ENCODE results near the gene PIK3R3. TPM values are rescaled to one million over a fixed set of nuclear protein-coding genes. Genes with fewer than 3 reads are reported as not detected.

The PIK3R3 gene
- total and polyA plus RNA-seq, 9 donors, result 3.6 to 20.3 (median 10.7) TPM

GRCh38 chr1:46086576-46086975, 45.9 kb downstream of the PIK3R3 start:
- 94 to 96% (median 95%) methylated on average over 5 of the region's 5 CpGs for WGBS, 3 donors
- no peak overlapping the region for H3K27ac ChIP-seq
- no peak for DNase-seq

DNA sequence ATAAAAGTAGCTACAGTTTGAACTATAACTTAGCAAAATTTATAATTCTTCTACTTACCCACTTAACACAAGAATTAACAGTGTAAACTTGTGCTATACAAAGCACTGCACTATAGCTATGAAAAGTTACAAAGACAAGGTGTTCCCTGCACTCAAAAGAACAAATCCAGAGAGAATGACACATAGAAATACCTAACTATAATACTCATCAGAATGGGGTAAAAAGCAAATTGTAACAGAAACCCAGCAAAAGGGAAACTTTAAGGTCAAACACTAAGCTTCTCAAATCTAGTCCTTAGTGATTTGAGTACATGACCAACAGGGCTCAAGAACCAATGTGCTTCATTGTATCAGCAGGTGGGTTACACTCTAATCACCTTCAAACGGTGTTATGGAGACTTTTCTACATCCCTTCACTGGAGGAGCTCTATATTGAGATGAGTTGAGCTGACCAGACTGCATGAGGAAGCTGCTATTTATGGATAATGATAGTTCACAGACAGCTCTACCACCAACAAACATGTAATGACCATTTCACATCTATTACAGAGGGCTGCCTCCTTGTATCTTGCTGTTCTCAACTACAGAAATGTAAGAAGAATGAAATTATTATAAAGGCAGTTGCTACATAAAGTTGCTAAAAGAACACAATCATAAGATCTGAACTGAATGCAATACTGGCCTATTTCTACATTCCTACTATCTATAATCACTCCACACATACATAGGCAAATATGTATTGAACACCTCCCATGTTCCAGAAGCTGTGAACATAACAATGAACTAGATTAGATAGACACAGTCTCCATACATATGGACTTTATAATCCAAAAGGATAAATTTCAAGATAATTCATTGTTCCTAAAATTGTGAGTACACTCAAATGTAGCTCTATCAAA, 47.6 kb downstream of the PIK3R3 start:
- H3K4me3 ChIP-seq, result no peak overlapping the region
- DNase-seq, result no peak
- WGBS, 3 donors, result 82 to 100% (median 93%) methylated on average over 1 of the region's 1 CpG
- TF ChIP-seq POLR2A (IDR thresholded peaks at IDR 0.05), result no peak
- TF ChIP-seq CTCF (IDR thresholded peaks at IDR 0.05), result no peak
- no peak for TF ChIP-seq EP300 (IDR thresholded peaks at IDR 0.05)
- H3K27ac ChIP-seq, result no peak overlapping the region
- no peaks in the 10 kb centered on the region for H3K9me3 ChIP-seq
- no peaks in the 10 kb centered on the region for H3K4me1 ChIP-seq (ENCODE audit: insufficient read depth)
- no peaks in the 10 kb centered on the region for H3K36me3 ChIP-seq
- no peaks in the 10 kb centered on the region for H3K27me3 ChIP-seq
- intact Hi-C loops (cut with DNase I), result no loop called here

More at GRCh38 chr1:46086576-46086975, 45.9 kb downstream of the PIK3R3 start:
- TF ChIP-seq EP300 (IDR thresholded peaks at IDR 0.05) (no peak), CTCF (IDR thresholded peaks at IDR 0.05) (no peak), POLR2A (IDR thresholded peaks at IDR 0.05) (no peak)
- intact Hi-C loops (cut with DNase I), result no loop called here
- H3K9me3 ChIP-seq, result no peaks in the 10 kb centered on the region
- H3K4me3 ChIP-seq, result no peak overlapping the region
- no peaks in the 10 kb centered on the region for H3K4me1 ChIP-seq (ENCODE audit: insufficient read depth)
- no peaks in the 10 kb centered on the region for H3K36me3 ChIP-seq
- no peaks in the 10 kb centered on the region for H3K27me3 ChIP-seq

DNA sequence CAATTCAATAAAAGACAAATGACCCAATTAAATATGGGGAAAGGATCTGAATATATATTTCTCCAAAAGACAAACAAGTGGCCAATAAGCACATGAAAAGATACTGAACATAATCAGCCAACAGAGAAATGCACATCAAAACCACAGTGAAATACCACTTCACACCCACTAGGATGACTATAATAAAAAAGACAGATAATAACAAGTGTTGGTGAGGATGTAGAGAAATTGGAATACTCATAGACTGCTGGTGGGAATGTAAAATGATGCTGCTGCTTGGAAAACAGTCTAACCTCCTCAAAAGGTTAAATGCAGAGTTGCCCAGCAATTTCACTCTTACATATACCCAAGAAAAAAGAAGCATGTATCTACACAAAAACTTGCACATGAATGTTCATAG, 48.9 kb downstream of the PIK3R3 start:
- no peak overlapping the region for H3K4me3 ChIP-seq
- H3K27me3 ChIP-seq, result no peaks in the 10 kb centered on the region
- H3K4me1 ChIP-seq (ENCODE audit: insufficient read depth), result no peaks in the 10 kb centered on the region
- no peak overlapping the region for H3K27ac ChIP-seq
- no peak for TF ChIP-seq POLR2A (IDR thresholded peaks at IDR 0.05)
- no peak for TF ChIP-seq EP300 (IDR thresholded peaks at IDR 0.05)
- TF ChIP-seq CTCF (IDR thresholded peaks at IDR 0.05), result no peak
- H3K9me3 ChIP-seq, result no peaks in the 10 kb centered on the region
- no peaks in the 10 kb centered on the region for H3K36me3 ChIP-seq
- DNase-seq, result no peak
- intact Hi-C loops (cut with DNase I), result no loop called here

GRCh38 chr1:46081619-46082018, 50.8 kb downstream of the PIK3R3 start:
- 82 to 95% (median 87%) methylated on average over 1 of the region's 1 CpG for WGBS, 3 donors
- H3K27ac ChIP-seq, result no peak overlapping the region
- TF ChIP-seq CTCF (IDR thresholded peaks at IDR 0.05), result no peak
- no peak for TF ChIP-seq EP300 (IDR thresholded peaks at IDR 0.05)
- no peak for TF ChIP-seq POLR2A (IDR thresholded peaks at IDR 0.05)

More at GRCh38 chr1:46081619-46082018, 50.8 kb downstream of the PIK3R3 start:
- Histone ChIP-seq H3K36me3 (no peaks in the 10 kb centered on the region), H3K4me1 (ENCODE audit: insufficient read depth) (no peaks in the 10 kb centered on the region), H3K4me3 (no peak overlapping the region), H3K27me3 (no peaks in the 10 kb centered on the region), H3K9me3 (no peaks in the 10 kb centered on the region)
- no peak for DNase-seq
- intact Hi-C loops (cut with DNase I), result no loop called here

Data from ovary (tissue), 9 donors.